Transverse colon (tissue), 4 donors: ENCODE measurements around the gene TMTC1. TPM values are rescaled to one million over a fixed set of nuclear protein-coding genes. Genes with fewer than 3 reads are reported as not detected.

Source experiments
- DNase-seq: peaks from one replicate; pipeline ENCODE4 v3.0.0-alpha.2; 2019
- H3K27ac ChIP-seq, 4 donors: fragments of 200-600 bp; sonication (generic); 2 replicates each; pipeline ENCODE4 v1.5.1; 2016 to 2018; ENCODE audit warnings: inconsistent platforms in 4 of 4
- H3K27me3 ChIP-seq: fragments of 200-600 bp; sonication (generic); 2 replicates; pipeline ENCODE4 v1.5.1; 2017; ENCODE audit warnings: inconsistent platforms
- H3K36me3 ChIP-seq, 4 donors: fragments of 200-600 bp; sonication (generic); 2 replicates each; pipeline ENCODE4 v1.5.1; 2017 to 2019; ENCODE audit warnings: inconsistent platforms in 4 of 4
- H3K4me1 ChIP-seq, 4 donors: fragments of 200-600 bp; sonication (generic); 2 replicates each; pipeline ENCODE4 v1.5.1; 2017 to 2020; ENCODE audit warnings: inconsistent platforms in 4 of 4
- H3K4me3 ChIP-seq, 4 donors: fragments of 200-600 bp; sonication (generic); 1 replicate in 1 of 4; 2 replicates in 3 of 4; pipeline versions ENCODE4 v1.5.1 to v1.6.1; 2017 to 2019; ENCODE audit warnings: inconsistent platforms in 4 of 4
- H3K9me3 ChIP-seq, 2 donors: fragments of 200-600 bp; sonication (generic); 2 replicates each; pipeline ENCODE4 v1.5.1; 2017 to 2019; ENCODE audit warnings: inconsistent platforms in 2 of 2
- EP300 ChIP-seq: sonication (generic); formaldehyde crosslinking; IDR thresholded peaks from one replicate; pipeline ENCODE4 v1.6.1; 2017; ENCODE audit warnings: antibody characterized with exemption, low read depth
- POLR2A ChIP-seq: fragments of 450-650 bp; IDR thresholded peaks from one replicate; pipeline ENCODE4 v1.6.1; 2016; ENCODE audit warnings: antibody characterized with exemption, mild to moderate bottlenecking, moderate library complexity
- POLR2AphosphoS5 ChIP-seq, 3 donors: sonication (generic); formaldehyde crosslinking; IDR thresholded peaks; one replicate each; pipeline ENCODE4 v1.6.1; 2016; ENCODE audit warnings: antibody characterized with exemption in 3 of 3
- WGBS, 2 donors: methylation state at CpG; one replicate each; pipeline ENCODE4 v1.1.5; 2018; ENCODE audit warnings: low coverage in 1 of 2; 5-methylcytosine and 5-hydroxymethylcytosine counted together
- in situ Hi-C, 4 donors: fragments of 200-750 bp; cut with MboI; loops; one replicate each; pipeline versions ENCODE4 v1.15.0 to v1.15.1; 2017; ENCODE audit warnings: low sequenced_read_pairs in 3 of 4, low pct_ligation_motif_present in 1 of 4, low pct_unique_long_range_greater_than_20kb in 1 of 4
- intact Hi-C: fragments of 100-400 bp; cut with DNase I; formaldehyde crosslinking; loops from one replicate; pipeline ENCODE4 v1.15.1; 2023; ENCODE audit warnings: low total_unique reads
- total RNA-seq, 4 donors: library from RNA; depleted of rRNA; stranded (reverse); fragments of >200 nt; gene quantifications; one replicate each; pipeline ENCODE4 v1.1.0, GENCODE V29; 2016
- TF ChIP-seq, protein P1 (sequence below), 5 experiments: fragments of 200-600 bp in 3 of 5; fragments of 450-650 bp in 2 of 5; sonication (generic) in 3 of 5; IDR thresholded peaks; 1 replicate in 2 of 5; 2 replicates in 3 of 5; pipeline ENCODE4 v1.5.1; 2016 to 2017; ENCODE audit warnings: antibody characterized with exemption in 5 of 5, inconsistent platforms in 3 of 5, mild to moderate bottlenecking in 2 of 5, moderate library complexity in 1 of 5

The TMTC1 gene
- total RNA-seq, 4 donors from 2014 or later = 10.2 to 26.9 (median 16.9) TPM

DNA sequence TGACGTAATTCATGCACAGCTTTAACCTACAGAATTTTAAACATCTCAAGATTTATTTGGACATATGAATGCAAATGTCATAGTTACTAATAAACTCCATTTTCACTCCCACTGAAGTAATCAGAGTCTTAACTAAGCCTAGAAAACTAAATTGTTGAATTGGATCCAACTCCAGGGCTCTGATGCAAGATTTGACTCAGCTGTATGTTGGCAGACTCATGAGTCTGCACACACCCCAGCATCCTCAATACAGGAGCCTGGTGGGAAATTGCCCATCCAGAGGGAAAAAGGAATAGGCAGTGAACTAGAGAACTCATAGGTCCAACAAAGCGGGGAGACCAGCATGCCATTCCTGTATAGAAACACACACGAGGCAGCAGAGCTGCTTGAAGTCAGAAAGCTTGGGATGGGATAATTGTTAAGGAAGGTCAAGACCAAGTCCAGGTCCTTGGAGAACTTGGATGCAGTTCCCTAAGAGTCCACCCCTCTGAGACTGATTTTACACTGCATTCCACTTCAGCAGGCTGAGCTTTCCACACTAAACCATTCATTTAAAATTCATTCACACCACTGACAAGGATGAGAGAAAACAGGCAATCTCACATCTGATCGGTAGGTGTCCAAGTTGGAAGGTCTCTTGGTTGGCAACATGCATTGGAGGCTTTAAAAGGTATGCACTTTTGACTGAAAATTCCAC, 14.4 kb downstream of the TMTC1 start:
- WGBS, 2 donors = 71 to 73% methylated on average over 3 to 4 of the region's 4 CpGs
- H3K27ac ChIP-seq = no peak overlapping the region
- in situ Hi-C loops = loop anchor here in 1 of 4 donors (25.0 kb wide), 1 partner anchor 107 kb away; no protein-coding TSS in a partner anchor
- H3K27me3 ChIP-seq = no peaks in the 10 kb centered on the region
- no peaks in the 10 kb centered on the region for H3K9me3 ChIP-seq
- DNase-seq = no peak
- H3K4me1 ChIP-seq = no peaks in the 10 kb centered on the region
- TF ChIP-seq POLR2A (no peak), POLR2AphosphoS5 (IDR thresholded peaks at IDR 0.05) (no peak), EP300 (no peak)
- TF ChIP-seq, protein P1, sequence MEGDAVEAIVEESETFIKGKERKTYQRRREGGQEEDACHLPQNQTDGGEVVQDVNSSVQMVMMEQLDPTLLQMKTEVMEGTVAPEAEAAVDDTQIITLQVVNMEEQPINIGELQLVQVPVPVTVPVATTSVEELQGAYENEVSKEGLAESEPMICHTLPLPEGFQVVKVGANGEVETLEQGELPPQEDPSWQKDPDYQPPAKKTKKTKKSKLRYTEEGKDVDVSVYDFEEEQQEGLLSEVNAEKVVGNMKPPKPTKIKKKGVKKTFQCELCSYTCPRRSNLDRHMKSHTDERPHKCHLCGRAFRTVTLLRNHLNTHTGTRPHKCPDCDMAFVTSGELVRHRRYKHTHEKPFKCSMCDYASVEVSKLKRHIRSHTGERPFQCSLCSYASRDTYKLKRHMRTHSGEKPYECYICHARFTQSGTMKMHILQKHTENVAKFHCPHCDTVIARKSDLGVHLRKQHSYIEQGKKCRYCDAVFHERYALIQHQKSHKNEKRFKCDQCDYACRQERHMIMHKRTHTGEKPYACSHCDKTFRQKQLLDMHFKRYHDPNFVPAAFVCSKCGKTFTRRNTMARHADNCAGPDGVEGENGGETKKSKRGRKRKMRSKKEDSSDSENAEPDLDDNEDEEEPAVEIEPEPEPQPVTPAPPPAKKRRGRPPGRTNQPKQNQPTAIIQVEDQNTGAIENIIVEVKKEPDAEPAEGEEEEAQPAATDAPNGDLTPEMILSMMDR (IDR thresholded peaks at IDR 0.05) = no peak
- intact Hi-C loops = no loop called here
- H3K4me3 ChIP-seq = no peak overlapping the region
- no peaks in the 10 kb centered on the region for H3K36me3 ChIP-seq

DNA sequence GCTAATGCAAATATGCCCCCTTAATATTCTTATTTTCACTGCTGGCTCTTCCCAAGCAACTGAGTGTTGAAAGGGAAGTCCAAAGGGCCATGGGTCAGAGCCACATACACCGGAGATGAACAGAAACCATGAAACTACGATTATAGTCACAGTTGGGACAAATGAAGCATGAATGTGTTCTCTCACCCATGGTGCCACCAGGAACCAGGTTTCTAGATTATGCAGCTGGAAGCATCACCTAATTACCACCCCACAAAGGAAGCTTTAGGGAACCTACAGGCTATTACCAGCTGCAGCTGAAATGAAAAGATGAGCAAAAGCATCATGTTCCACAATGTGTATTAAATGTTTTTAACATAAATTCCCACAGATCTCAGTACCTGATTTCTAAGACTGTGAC, 15.4 kb downstream of the TMTC1 start:
- TF ChIP-seq EP300 (no peak), POLR2A (no peak), POLR2AphosphoS5 (IDR thresholded peaks at IDR 0.05) (no peak)
- TF ChIP-seq, protein P1 (IDR thresholded peaks at IDR 0.05) = no peak
- WGBS, 2 donors = 56% methylated on average over 2 of the region's 2 CpGs; no CpG with 5 or more reads in 1 of the 2 donors
- in situ Hi-C loops = loop anchor here in 1 of 4 donors (25.0 kb wide), 1 partner anchor 106 kb away; no protein-coding TSS in a partner anchor
- H3K36me3 ChIP-seq = no peaks in the 10 kb centered on the region
- no peak overlapping the region for H3K27ac ChIP-seq
- H3K4me1 ChIP-seq = peaks cover 0 to 2% (median 0%) of the 10 kb centered on the region in 4 donors
- intact Hi-C loops = no loop called here
- no peaks in the 10 kb centered on the region for H3K27me3 ChIP-seq
- no peak overlapping the region for H3K4me3 ChIP-seq
- no peaks in the 10 kb centered on the region for H3K9me3 ChIP-seq
- no peak for DNase-seq

DNA sequence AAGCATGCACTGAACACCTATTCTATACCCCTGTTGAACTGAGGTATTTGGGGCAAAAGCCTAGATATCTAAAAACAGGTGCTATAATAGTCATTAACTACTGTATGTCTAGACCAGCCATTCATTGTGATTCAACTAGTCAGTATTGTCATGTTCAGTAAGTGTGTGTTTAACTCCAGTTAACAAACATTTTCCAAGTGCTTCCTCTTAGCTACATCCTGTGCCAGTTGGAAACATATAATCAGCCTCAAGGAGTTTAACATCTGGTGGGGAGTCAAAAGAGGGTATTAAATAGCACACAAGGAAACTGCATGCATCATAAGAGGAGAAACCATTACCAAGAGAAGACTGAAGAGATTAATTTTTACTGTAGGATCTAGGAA, 20.4 kb downstream of the TMTC1 start:
- no peak for DNase-seq
- TF ChIP-seq POLR2AphosphoS5 (IDR thresholded peaks at IDR 0.05) (no peak), POLR2A (no peak), EP300 (no peak)
- TF ChIP-seq, protein P1 (IDR thresholded peaks at IDR 0.05) = no peak
- intact Hi-C loops = no loop called here
- peaks cover 0 to 8% (median 6%) of the 10 kb centered on the region in 4 donors for H3K4me1 ChIP-seq
- H3K36me3 ChIP-seq = no peaks in the 10 kb centered on the region
- no peak overlapping the region for H3K4me3 ChIP-seq
- in situ Hi-C loops = loop anchor here in 1 of 4 donors (25.0 kb wide), 1 partner anchor 101 kb away; no protein-coding TSS in a partner anchor
- H3K27ac ChIP-seq = no peak overlapping the region
- no peaks in the 10 kb centered on the region for H3K27me3 ChIP-seq
- H3K9me3 ChIP-seq = no peaks in the 10 kb centered on the region

DNA sequence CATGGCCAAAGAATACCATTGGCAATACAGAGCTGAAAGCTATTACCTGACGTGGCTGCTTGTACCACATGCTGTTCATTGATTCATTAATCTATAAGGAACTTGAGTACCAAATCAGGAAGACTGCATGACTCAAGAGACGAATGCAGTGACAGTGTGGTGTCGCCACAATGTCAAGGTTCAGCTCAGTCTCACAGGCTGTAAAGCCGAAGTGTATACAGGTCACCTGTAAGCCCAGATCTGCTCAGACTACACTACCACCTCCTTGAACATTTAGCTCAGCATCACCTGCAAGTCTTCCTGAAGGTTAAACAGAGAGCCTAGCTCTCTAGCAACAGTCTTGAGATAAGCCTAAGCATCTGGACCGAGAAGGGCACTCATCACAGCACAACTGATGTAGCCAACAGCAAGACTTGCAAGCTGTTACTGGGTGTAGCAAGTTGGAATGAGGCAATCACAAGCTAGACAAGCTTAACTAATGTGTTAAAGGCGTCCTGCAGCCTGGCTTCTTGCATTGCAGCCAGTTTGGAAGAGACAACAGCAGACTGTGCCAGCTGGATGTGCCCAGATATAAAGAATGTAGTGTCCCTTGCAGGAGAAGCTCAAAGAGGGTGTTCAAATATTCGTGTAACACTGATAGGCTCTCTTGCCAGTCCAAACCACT, 21.0 kb downstream of the TMTC1 start:
- intact Hi-C loops (no loop called here), in situ Hi-C loops (loop anchor here in 1 of 4 donors (25.0 kb wide), 1 partner anchor 100 kb away; no protein-coding TSS in a partner anchor)
- Histone ChIP-seq H3K9me3 (no peaks in the 10 kb centered on the region), H3K27me3 (no peaks in the 10 kb centered on the region), H3K4me1 (peaks cover 0 to 8% (median 6%) of the 10 kb centered on the region in 4 donors), H3K36me3 (no peaks in the 10 kb centered on the region), H3K27ac (no peak overlapping the region), H3K4me3 (no peak overlapping the region)
- 47 to 57% methylated on average over 4 to 7 of the region's 7 CpGs for WGBS, 2 donors
- no peak for TF ChIP-seq POLR2A
- no peak for TF ChIP-seq EP300
- DNase-seq = no peak
